Astrocyte (in vitro differentiated cells and primary cell): ENCODE results near the gene HECTD2. TPM values are rescaled to one million over a fixed set of nuclear protein-coding genes. Genes with fewer than 3 reads are reported as not detected.

Experiments
- DNase-seq: peaks from one replicate; pipeline ENCODE4 v3.0.0-alpha.2; 2010; ENCODE audit warnings: low read depth
- FAIRE-seq: peaks from 2 replicates; lab custom pipeline; 2011; peaks lifted over from hg19 to GRCh38; lab: Jason Lieb, UNC
- H2AFZ ChIP-seq: 2 replicates; pipeline ENCODE4 v1.6.0; 2012; ENCODE audit warnings: low read depth, low read length, inconsistent platforms
- H3K27ac ChIP-seq: 2 replicates; pipeline ENCODE4 v1.5.1; 2011; ENCODE audit warnings: low read depth, low read length, inconsistent platforms
- H3K27me3 ChIP-seq: 2 replicates; pipeline ENCODE4 v1.6.0; 2011; ENCODE audit warnings: low read length, inconsistent platforms; ENCODE audit not compliant: insufficient read depth
- H3K36me3 ChIP-seq: 2 replicates; pipeline ENCODE4 v1.5.1; 2011; ENCODE audit warnings: low read length, inconsistent platforms; ENCODE audit not compliant: insufficient read depth
- H3K4me1 ChIP-seq: 2 replicates; pipeline ENCODE4 v1.5.1; 2011; ENCODE audit warnings: low read length, inconsistent platforms; ENCODE audit not compliant: insufficient read depth
- H3K4me2 ChIP-seq: 2 replicates; pipeline ENCODE4 v1.6.0; 2012; ENCODE audit warnings: low read length, inconsistent platforms
- H3K4me3 ChIP-seq: 2 replicates; pipeline ENCODE4 v1.5.1; 2011; ENCODE audit warnings: low read depth, mild to moderate bottlenecking, low read length, inconsistent platforms; ENCODE audit not compliant: insufficient read depth
- H3K79me2 ChIP-seq: 2 replicates; pipeline ENCODE4 v1.6.0; 2012; ENCODE audit warnings: mild to moderate bottlenecking, low read length, inconsistent platforms; ENCODE audit not compliant: insufficient read depth
- H3K9ac ChIP-seq: 2 replicates; pipeline ENCODE4 v1.6.0; 2012; ENCODE audit warnings: mild to moderate bottlenecking, low read length, inconsistent platforms
- H3K9me3 ChIP-seq: 2 replicates; pipeline ENCODE4 v1.5.1; 2012; ENCODE audit warnings: low read depth, mild to moderate bottlenecking, low read length, inconsistent platforms; ENCODE audit not compliant: insufficient read depth
- H4K20me1 ChIP-seq: 2 replicates; pipeline ENCODE4 v1.6.0; 2012; ENCODE audit warnings: low read length, inconsistent platforms; ENCODE audit not compliant: insufficient read depth
- H3K27ac Mint-ChIP-seq: one replicate; pipeline ENCODE4 v1.8.0; 2021; ENCODE audit warnings: mild to moderate bottlenecking, mixed read lengths; ENCODE audit not compliant: unreplicated experiment
- H3K27me3 Mint-ChIP-seq: one replicate; pipeline ENCODE4 v1.8.0; 2021; ENCODE audit warnings: low read depth, mixed read lengths; ENCODE audit not compliant: unreplicated experiment
- H3K36me3 Mint-ChIP-seq: one replicate; pipeline ENCODE4 v1.8.0; 2021; ENCODE audit warnings: low read depth, mixed read lengths; ENCODE audit not compliant: unreplicated experiment
- H3K4me1 Mint-ChIP-seq: one replicate; pipeline ENCODE4 v1.8.0; 2021; ENCODE audit warnings: low read depth, mixed read lengths; ENCODE audit not compliant: unreplicated experiment
- H3K4me3 Mint-ChIP-seq: one replicate; pipeline ENCODE4 v1.8.0; 2021; ENCODE audit warnings: mild to moderate bottlenecking, moderate library complexity, mixed read lengths; ENCODE audit not compliant: unreplicated experiment
- H3K9me3 Mint-ChIP-seq: one replicate; pipeline ENCODE4 v1.8.0; 2021; ENCODE audit warnings: mild to moderate bottlenecking, mixed read lengths; ENCODE audit not compliant: unreplicated experiment
- EZH2 ChIP-seq: IDR thresholded peaks from 2 replicates; pipeline ENCODE4 v1.6.1; 2012; ENCODE audit warnings: mild to moderate bottlenecking, low read length, inconsistent platforms; ENCODE audit not compliant: insufficient read depth
- total RNA-seq: library from RNA; stranded (reverse); gene quantifications from 2 replicates; pipeline ENCODE4 v1.2.1, GENCODE V29; 2021
- TF ChIP-seq, protein P1 (sequence below): IDR thresholded peaks from 2 replicates; pipeline ENCODE4 v1.5.1; 2011; ENCODE audit warnings: low read depth, mild to moderate bottlenecking, inconsistent platforms, low read length, moderate library complexity; ENCODE audit not compliant: insufficient read depth

HECTD2 gene
- total RNA-seq, 1 donor from 2014 or later: 11.9 TPM

GRCh38 chr10:91472911-91473310 lies 62.8 kb downstream of the HECTD2 start:
- Histone ChIP-seq H3K9ac (no peak overlapping the region), H3K4me3 (no peak overlapping the region), H3K4me2 (no peak overlapping the region), H3K27ac (no peak overlapping the region), H4K20me1 (no peaks in the 10 kb centered on the region), H3K9me3 (no peaks in the 10 kb centered on the region), H3K27me3 (no peaks in the 10 kb centered on the region), H3K36me3 (peaks cover 4% of the 10 kb centered on the region), H2AFZ (no peak overlapping the region), H3K4me1 (no peaks in the 10 kb centered on the region), H3K79me2 (no peaks in the 10 kb centered on the region)
- DNase-seq (no peak), FAIRE-seq (no peak)
- TF ChIP-seq, protein P1, sequence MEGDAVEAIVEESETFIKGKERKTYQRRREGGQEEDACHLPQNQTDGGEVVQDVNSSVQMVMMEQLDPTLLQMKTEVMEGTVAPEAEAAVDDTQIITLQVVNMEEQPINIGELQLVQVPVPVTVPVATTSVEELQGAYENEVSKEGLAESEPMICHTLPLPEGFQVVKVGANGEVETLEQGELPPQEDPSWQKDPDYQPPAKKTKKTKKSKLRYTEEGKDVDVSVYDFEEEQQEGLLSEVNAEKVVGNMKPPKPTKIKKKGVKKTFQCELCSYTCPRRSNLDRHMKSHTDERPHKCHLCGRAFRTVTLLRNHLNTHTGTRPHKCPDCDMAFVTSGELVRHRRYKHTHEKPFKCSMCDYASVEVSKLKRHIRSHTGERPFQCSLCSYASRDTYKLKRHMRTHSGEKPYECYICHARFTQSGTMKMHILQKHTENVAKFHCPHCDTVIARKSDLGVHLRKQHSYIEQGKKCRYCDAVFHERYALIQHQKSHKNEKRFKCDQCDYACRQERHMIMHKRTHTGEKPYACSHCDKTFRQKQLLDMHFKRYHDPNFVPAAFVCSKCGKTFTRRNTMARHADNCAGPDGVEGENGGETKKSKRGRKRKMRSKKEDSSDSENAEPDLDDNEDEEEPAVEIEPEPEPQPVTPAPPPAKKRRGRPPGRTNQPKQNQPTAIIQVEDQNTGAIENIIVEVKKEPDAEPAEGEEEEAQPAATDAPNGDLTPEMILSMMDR: no peak
- no peak for TF ChIP-seq EZH2
- no peak overlapping the region for H3K4me3 Mint-ChIP-seq
- H3K27me3 Mint-ChIP-seq: no peaks in the 10 kb centered on the region
- H3K4me1 Mint-ChIP-seq: no peaks in the 10 kb centered on the region
- peaks cover 22% of the 10 kb centered on the region for H3K36me3 Mint-ChIP-seq
- H3K9me3 Mint-ChIP-seq: peaks cover 2% of the 10 kb centered on the region
- no peak overlapping the region for H3K27ac Mint-ChIP-seq

- Mint-ChIP-seq H3K9me3 (no peaks in the 10 kb centered on the region), H3K36me3 (peaks cover 13% of the 10 kb centered on the region), H3K4me1 (no peaks in the 10 kb centered on the region), H3K4me3 (no peak overlapping the region), H3K27ac (no peak overlapping the region), H3K27me3 (no peaks in the 10 kb centered on the region)
- Histone ChIP-seq H3K4me1 (no peaks in the 10 kb centered on the region), H3K27ac (no peak overlapping the region), H3K79me2 (no peaks in the 10 kb centered on the region), H3K27me3 (no peaks in the 10 kb centered on the region), H3K4me2 (no peak overlapping the region), H3K9me3 (no peaks in the 10 kb centered on the region), H3K4me3 (no peak overlapping the region), H2AFZ (no peak overlapping the region), H3K9ac (no peak overlapping the region), H4K20me1 (no peaks in the 10 kb centered on the region), H3K36me3 (peaks cover 4% of the 10 kb centered on the region)
- TF ChIP-seq EZH2: no peak
- TF ChIP-seq, protein P1: no peak
- DNase-seq (no peak), FAIRE-seq (no peak)
Observed at GRCh38 chr10:91474009-91474408, 63.9 kb downstream of the HECTD2 start.

- peaks cover 2% of the 10 kb centered on the region for H3K36me3 Mint-ChIP-seq
- no peak overlapping the region for H3K27ac ChIP-seq
- no peak overlapping the region for H3K4me3 ChIP-seq
- no peak for TF ChIP-seq EZH2
- TF ChIP-seq, protein P1: no peak
- DNase-seq (no peak), FAIRE-seq (no peak)
- no peaks in the 10 kb centered on the region for H3K9me3 ChIP-seq
- no peak overlapping the region for H3K9ac ChIP-seq
- H3K27ac Mint-ChIP-seq: no peak overlapping the region
- H3K27me3 ChIP-seq: no peaks in the 10 kb centered on the region
- no peak overlapping the region for H3K4me2 ChIP-seq
- H2AFZ ChIP-seq: no peak overlapping the region
- no peaks in the 10 kb centered on the region for H3K79me2 ChIP-seq
- no peaks in the 10 kb centered on the region for H3K27me3 Mint-ChIP-seq
- H3K36me3 ChIP-seq: no peaks in the 10 kb centered on the region
- no peaks in the 10 kb centered on the region for H4K20me1 ChIP-seq
- H3K4me1 Mint-ChIP-seq: no peaks in the 10 kb centered on the region
- H3K4me3 Mint-ChIP-seq: no peak overlapping the region
- H3K9me3 Mint-ChIP-seq: no peaks in the 10 kb centered on the region
- H3K4me1 ChIP-seq: no peaks in the 10 kb centered on the region
Observed at GRCh38 chr10:91477236-91477635, 67.1 kb downstream of the HECTD2 start.
